ENCODE data around the gene LHX4.

GRCh38 chr1:180294711-180295110 lies 64.6 kb downstream of the LHX4 start:
- no peak for TF ChIP-seq CTCF (IDR thresholded peaks at IDR 0.05)
- no peak for TF ChIP-seq POLR2A (IDR thresholded peaks at IDR 0.05)
- TF ChIP-seq POLR2AphosphoS5 (IDR thresholded peaks at IDR 0.05), result no peak

Measured in gastroesophageal sphincter (tissue), 3 donors.